ENCODE measurements around the gene MACO1. TPM values are rescaled to one million over a fixed set of nuclear protein-coding genes. Genes with fewer than 3 reads are reported as not detected.
A peak's percentile ranks its signal among the peaks of the same experiment; 100 is the strongest.

The MACO1 gene
- total RNA-seq, 4 donors from 2014 or later: 38.8 to 74.6 (median 44.8) TPM

GRCh38 chr1:25481625-25482024 lies 50.9 kb downstream of the MACO1 start:
- no peaks in the 10 kb centered on the region for H3K27me3 ChIP-seq
- H3K9me3 ChIP-seq: no peaks in the 10 kb centered on the region
- intact Hi-C loops (cut with DNase I; ENCODE audit: low total_unique reads): loop anchor here (1.0 kb wide), 1 partner anchor 34 kb away; no protein-coding TSS in a partner anchor
- peak; percentile 50 to 58 for ATAC-seq
- in situ Hi-C loops (cut with MboI; ENCODE audit: low sequenced_read_pairs in 4 of 4): no loop called here
- H3K4me3 ChIP-seq: no peak overlapping the region
- DNase-seq: peak in 1 of 2 donors; percentile 34
- H3K36me3 ChIP-seq: peaks cover 0 to 16% of the 10 kb centered on the region in 2 donors
- TF ChIP-seq CTCF (IDR thresholded peaks at IDR 0.05 in 4 of 5, conservative IDR thresholded peaks at IDR 0.05 in 1 of 5) (no peak), POLR2A (IDR thresholded peaks at IDR 0.05) (no peak)
- peak overlapping the region; percentile 57 to 83 (median 65) for H3K27ac ChIP-seq
- peaks cover 67 to 77% of the 10 kb centered on the region in 2 donors for H3K4me1 ChIP-seq

- intact Hi-C loops (cut with DNase I; ENCODE audit: low total_unique reads): loop anchor here (1.0 kb wide), 1 partner anchor 33 kb away; no protein-coding TSS in a partner anchor
- no peak for TF ChIP-seq POLR2A (IDR thresholded peaks at IDR 0.05)
- TF ChIP-seq CTCF (IDR thresholded peaks at IDR 0.05 in 4 of 5, conservative IDR thresholded peaks at IDR 0.05 in 1 of 5): no peak
- Histone ChIP-seq H3K36me3 (peaks cover 0 to 21% of the 10 kb centered on the region in 2 donors), H3K27ac (peak overlapping the region; percentile 57 to 83 (median 65)), H3K4me3 (no peak overlapping the region), H3K27me3 (no peaks in the 10 kb centered on the region), H3K4me1 (peaks cover 61 to 71% of the 10 kb centered on the region in 2 donors), H3K9me3 (no peaks in the 10 kb centered on the region)
- no peak for DNase-seq
- ATAC-seq: no peak
- in situ Hi-C loops (cut with MboI; ENCODE audit: low sequenced_read_pairs in 4 of 4): no loop called here
Measured at GRCh38 chr1:25482211-25482610, 51.5 kb downstream of the MACO1 start.

- Histone ChIP-seq H3K27ac (peak overlapping the region; percentile 12 to 83 (median 50)), H3K9me3 (no peaks in the 10 kb centered on the region), H3K4me3 (no peak overlapping the region), H3K36me3 (peaks cover 0 to 37% of the 10 kb centered on the region in 2 donors), H3K27me3 (no peaks in the 10 kb centered on the region), H3K4me1 (peaks cover 43 to 52% of the 10 kb centered on the region in 2 donors)
- TF ChIP-seq POLR2A (IDR thresholded peaks at IDR 0.05): no peak
- TF ChIP-seq CTCF (IDR thresholded peaks at IDR 0.05 in 4 of 5, conservative IDR thresholded peaks at IDR 0.05 in 1 of 5): no peak
- intact Hi-C loops (cut with DNase I; ENCODE audit: low total_unique reads) (no loop called here), in situ Hi-C loops (cut with MboI; ENCODE audit: low sequenced_read_pairs in 4 of 4) (no loop called here)
- ATAC-seq: peak; percentile 69 to 84
- peak; percentile 46 to 84 for DNase-seq
Measured at GRCh38 chr1:25484096-25484495, 53.4 kb downstream of the MACO1 start.

GRCh38 chr1:25484533-25484932 lies 53.8 kb downstream of the MACO1 start:
- intact Hi-C loops (cut with DNase I; ENCODE audit: low total_unique reads): no loop called here
- Histone ChIP-seq H3K4me3 (no peak overlapping the region), H3K9me3 (no peaks in the 10 kb centered on the region), H3K4me1 (peaks cover 39 to 48% of the 10 kb centered on the region in 2 donors), H3K27ac (peak overlapping the region; percentile 12 to 83 (median 50)), H3K36me3 (peaks cover 3 to 42% of the 10 kb centered on the region in 2 donors), H3K27me3 (no peaks in the 10 kb centered on the region)
- no peak for TF ChIP-seq CTCF (IDR thresholded peaks at IDR 0.05 in 4 of 5, conservative IDR thresholded peaks at IDR 0.05 in 1 of 5)
- TF ChIP-seq POLR2A (IDR thresholded peaks at IDR 0.05): no peak
- no peak for DNase-seq
- ATAC-seq: no peak
- in situ Hi-C loops (cut with MboI; ENCODE audit: low sequenced_read_pairs in 4 of 4): no loop called here

All from gastrocnemius medialis (tissue), 4 donors.